GM12878 (cell line): ENCODE data around the gene ABCA2.

Source experiments
- MXI1 ChIP-seq: fragments of 150-350 bp; IDR thresholded peaks from 2 replicates; pipeline ENCODE4 v1.6.1; 2011; ENCODE audit warnings: low read depth, mild to moderate bottlenecking, inconsistent platforms, low read length, improper control_type of control experiment
- TF ChIP-seq, protein P1 (sequence below), 3 experiments: IDR thresholded peaks in 2 of 3; conservative IDR thresholded peaks in 1 of 3; 2 replicates each; pipeline ENCODE4 v1.5.1; 2011; ENCODE audit warnings: low read depth in 3 of 3, low read length in 3 of 3, mild to moderate bottlenecking in 3 of 3, control low read depth in 2 of 3, moderate library complexity in 2 of 3, inconsistent platforms in 1 of 3, mixed read lengths in 1 of 3; ENCODE audit not compliant: control insufficient read depth in 2 of 3, insufficient read depth in 1 of 3; ENCODE audit errors: extremely low read depth in 1 of 3
- TF ChIP-seq, protein P2 (sequence below): IDR thresholded peaks from 2 replicates; pipeline ENCODE4 v1.6.1; 2011; ENCODE audit warnings: borderline replicate concordance, low read depth, mild to moderate bottlenecking, moderate library complexity, mixed read lengths, low read length; ENCODE audit not compliant: insufficient read depth; ENCODE audit errors: extremely low read length

- no peak for TF ChIP-seq MXI1
- TF ChIP-seq, protein P1, sequence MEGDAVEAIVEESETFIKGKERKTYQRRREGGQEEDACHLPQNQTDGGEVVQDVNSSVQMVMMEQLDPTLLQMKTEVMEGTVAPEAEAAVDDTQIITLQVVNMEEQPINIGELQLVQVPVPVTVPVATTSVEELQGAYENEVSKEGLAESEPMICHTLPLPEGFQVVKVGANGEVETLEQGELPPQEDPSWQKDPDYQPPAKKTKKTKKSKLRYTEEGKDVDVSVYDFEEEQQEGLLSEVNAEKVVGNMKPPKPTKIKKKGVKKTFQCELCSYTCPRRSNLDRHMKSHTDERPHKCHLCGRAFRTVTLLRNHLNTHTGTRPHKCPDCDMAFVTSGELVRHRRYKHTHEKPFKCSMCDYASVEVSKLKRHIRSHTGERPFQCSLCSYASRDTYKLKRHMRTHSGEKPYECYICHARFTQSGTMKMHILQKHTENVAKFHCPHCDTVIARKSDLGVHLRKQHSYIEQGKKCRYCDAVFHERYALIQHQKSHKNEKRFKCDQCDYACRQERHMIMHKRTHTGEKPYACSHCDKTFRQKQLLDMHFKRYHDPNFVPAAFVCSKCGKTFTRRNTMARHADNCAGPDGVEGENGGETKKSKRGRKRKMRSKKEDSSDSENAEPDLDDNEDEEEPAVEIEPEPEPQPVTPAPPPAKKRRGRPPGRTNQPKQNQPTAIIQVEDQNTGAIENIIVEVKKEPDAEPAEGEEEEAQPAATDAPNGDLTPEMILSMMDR (IDR thresholded peaks at IDR 0.05 in 2 of 3, conservative IDR thresholded peaks at IDR 0.05 in 1 of 3; ENCODE audit: control insufficient read depth in 2 of 3, extremely low read depth in 1 of 3, insufficient read depth in 1 of 3, low read depth in 3 of 3, low read length in 3 of 3), result no peak
- TF ChIP-seq, protein P2, sequence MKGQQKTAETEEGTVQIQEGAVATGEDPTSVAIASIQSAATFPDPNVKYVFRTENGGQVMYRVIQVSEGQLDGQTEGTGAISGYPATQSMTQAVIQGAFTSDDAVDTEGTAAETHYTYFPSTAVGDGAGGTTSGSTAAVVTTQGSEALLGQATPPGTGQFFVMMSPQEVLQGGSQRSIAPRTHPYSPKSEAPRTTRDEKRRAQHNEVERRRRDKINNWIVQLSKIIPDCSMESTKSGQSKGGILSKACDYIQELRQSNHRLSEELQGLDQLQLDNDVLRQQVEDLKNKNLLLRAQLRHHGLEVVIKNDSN, result no peak
These were observed 11.6 kb downstream of the ABCA2 start for GRCh38 chr9:137016436-137016835.
